ENCODE results near the gene UPF2. TPM values are rescaled to one million over a fixed set of nuclear protein-coding genes. Genes with fewer than 3 reads are reported as not detected.
"Not testable (repeated sequence)": the region's sequence is repeated elsewhere in the genome, so short reads cannot be mapped to it uniquely, and the experiment has no call there.

UPF2 gene
- total RNA-seq, result 10 to 100 TPM; 32.7 to 33.3 TPM

- ATAC-seq, result peak; percentile 91
- POLR2A ChIA-PET, result interaction anchor here (0.6 to 2.5 kb wide), 10 partner anchors 9 to 152 kb away, joined by 3 to 15 read pairs (median 5); partner anchors contain the start of genes CDC123, DHTKD1 and NUDT5
- CTCF ChIA-PET, result interaction anchor here (1.2 to 1.3 kb wide), 2 partner anchors 9 to 79 kb away, joined by 5 to 7 read pairs; no protein-coding TSS in a partner anchor
- H3K27me3 Mint-ChIP-seq (ENCODE audit: low read depth), result peaks cover 3% of the 10 kb centered on the region
- peak within 1 kb of the TSS; percentile 100 for H3K27ac Mint-ChIP-seq
- H3K36me3 Mint-ChIP-seq (ENCODE audit: low read depth), result peaks cover 15% of the 10 kb centered on the region
- H3K4me3 Mint-ChIP-seq, result peak within 1 kb of the TSS; percentile 90
- no peaks in the 10 kb centered on the region for H3K9me3 Mint-ChIP-seq (ENCODE audit: insufficient read depth)
- DNase-seq, result peak; percentile 97
- H3K4me1 Mint-ChIP-seq (ENCODE audit: low read depth), result peaks cover 27% of the 10 kb centered on the region
Measured at GRCh38 chr10:12042797-12043651, at the start of gene UPF2. TSS of gene UPF2 (minus strand) at chr10:12042809. CDS start at chr10:12035423, 7,386 bp downstream.

- ChIA-PET POLR2A (no interaction called here), CTCF (no interaction called here)
- Mint-ChIP-seq H3K27me3 (ENCODE audit: low read depth) (no peaks in the 10 kb centered on the region), H3K9me3 (ENCODE audit: insufficient read depth) (no peaks in the 10 kb centered on the region), H3K36me3 (ENCODE audit: low read depth) (peaks cover 46% of the 10 kb centered on the region), H3K27ac (no peak overlapping the region), H3K4me3 (no peak overlapping the region), H3K4me1 (ENCODE audit: low read depth) (no peaks in the 10 kb centered on the region)
- no peak for DNase-seq
- no peak for ATAC-seq
Measured at GRCh38 chr10:12091421-12091820, 48.8 kb upstream of the UPF2 start.

- CTCF ChIA-PET, result interaction anchor here (1.3 kb wide), 1 partner anchor 21 kb away, joined by 3 read pairs; no protein-coding TSS in a partner anchor
- no peak overlapping the region for H3K27ac Mint-ChIP-seq
- H3K4me3 Mint-ChIP-seq, result no peak overlapping the region
Measured at GRCh38 chr10:12088919-12089318, 46.3 kb upstream of the UPF2 start.

GRCh38 chr10:12081879-12082557 lies 39.4 kb upstream of the UPF2 start:
- no peak for ATAC-seq
- ChIA-PET CTCF (interaction anchor here (1.2 kb wide), 1 partner anchor 95 kb away, joined by 3 read pairs; no protein-coding TSS in a partner anchor), POLR2A (no interaction called here)
- DNase-seq, result no peak
- Mint-ChIP-seq H3K9me3 (ENCODE audit: insufficient read depth) (no peaks in the 10 kb centered on the region), H3K27ac (no peak overlapping the region), H3K4me1 (ENCODE audit: low read depth) (no peaks in the 10 kb centered on the region), H3K36me3 (ENCODE audit: low read depth) (peaks cover 17% of the 10 kb centered on the region), H3K27me3 (ENCODE audit: low read depth) (no peaks in the 10 kb centered on the region), H3K4me3 (no peak overlapping the region)

More at GRCh38 chr10:12088919-12089318, 46.3 kb upstream of the UPF2 start:
- no peaks in the 10 kb centered on the region for H3K4me1 Mint-ChIP-seq (ENCODE audit: low read depth)
- H3K27me3 Mint-ChIP-seq (ENCODE audit: low read depth), result no peaks in the 10 kb centered on the region
- H3K36me3 Mint-ChIP-seq (ENCODE audit: low read depth), result peaks cover 48% of the 10 kb centered on the region
- H3K9me3 Mint-ChIP-seq (ENCODE audit: insufficient read depth), result no peaks in the 10 kb centered on the region
- POLR2A ChIA-PET, result interaction anchor here (0.6 kb wide), 2 partner anchors 34 to 517 kb away, joined by 5 read pairs; no protein-coding TSS in a partner anchor
- DNase-seq (no peak), ATAC-seq (no peak)

DNA sequence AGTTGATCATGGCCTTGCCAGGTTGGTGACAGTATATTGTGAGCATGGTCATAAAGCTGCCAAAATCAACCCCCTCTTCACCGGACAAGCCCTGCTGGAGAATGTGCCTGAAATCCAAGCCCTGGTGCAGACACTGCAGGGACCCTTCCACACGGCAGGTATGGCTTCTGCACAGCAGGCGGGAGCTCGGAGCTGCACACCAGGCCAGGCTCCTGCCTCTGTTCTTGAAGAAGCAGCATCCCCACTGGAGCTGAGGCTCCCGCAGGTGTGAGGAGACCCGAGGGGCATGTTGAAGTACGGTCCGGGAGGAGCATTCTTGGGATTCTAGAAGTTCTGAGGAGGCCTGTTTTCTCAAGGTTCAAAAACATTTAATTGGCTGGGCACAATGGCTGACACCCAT lies 38.9 kb upstream of the UPF2 start:
- ChIA-PET POLR2A (no interaction called here), CTCF (interaction anchor here (1.2 kb wide), 1 partner anchor 95 kb away, joined by 3 read pairs; no protein-coding TSS in a partner anchor)
- H3K27ac Mint-ChIP-seq, result no peak overlapping the region
- no peaks in the 10 kb centered on the region for H3K27me3 Mint-ChIP-seq (ENCODE audit: low read depth)
- H3K4me1 Mint-ChIP-seq (ENCODE audit: low read depth), result no peaks in the 10 kb centered on the region
- H3K9me3 Mint-ChIP-seq (ENCODE audit: insufficient read depth), result no peaks in the 10 kb centered on the region
- H3K4me3 Mint-ChIP-seq, result no peak overlapping the region
- DNase-seq (no peak), ATAC-seq (no peak)
- H3K36me3 Mint-ChIP-seq (ENCODE audit: low read depth), result peaks cover 11% of the 10 kb centered on the region

DNA sequence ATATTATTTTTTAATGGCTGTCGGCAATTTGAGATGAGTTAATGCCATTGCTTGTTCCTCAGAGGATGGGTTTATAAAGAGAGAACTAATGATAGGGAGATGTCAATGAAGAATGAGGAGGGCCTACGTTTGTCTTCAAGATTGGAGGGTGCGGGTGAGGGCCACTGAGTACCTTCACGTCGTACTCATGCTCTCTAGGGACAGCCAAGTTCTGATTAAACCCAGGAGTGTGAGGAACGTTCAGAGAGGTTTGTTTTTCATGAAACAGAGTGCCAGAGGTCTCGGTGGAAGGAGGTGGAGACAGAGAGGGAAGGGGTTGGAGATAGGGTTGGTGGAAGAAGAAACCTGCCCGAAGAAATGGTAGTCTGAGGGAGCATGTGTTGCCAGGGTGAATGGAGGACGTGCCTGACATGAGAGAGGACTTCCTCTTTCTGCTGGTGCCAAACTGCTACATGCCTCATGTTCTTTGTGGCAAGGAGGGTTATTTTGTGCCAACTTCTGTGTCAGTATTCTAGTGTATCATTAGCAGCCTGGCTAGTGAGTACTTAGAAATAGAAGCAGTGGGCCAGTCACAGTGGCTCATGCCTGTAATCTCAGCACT lies 35.1 kb upstream of the UPF2 start:
- no peak for DNase-seq
- no peaks in the 10 kb centered on the region for H3K4me1 Mint-ChIP-seq (ENCODE audit: low read depth)
- peaks cover 5% of the 10 kb centered on the region for H3K36me3 Mint-ChIP-seq (ENCODE audit: low read depth)
- CTCF ChIA-PET, result no interaction called here
- ATAC-seq, result no peak
- H3K4me3 Mint-ChIP-seq, result no peak overlapping the region
- no peak overlapping the region for H3K27ac Mint-ChIP-seq
- POLR2A ChIA-PET, result no interaction called here
- no peaks in the 10 kb centered on the region for H3K27me3 Mint-ChIP-seq (ENCODE audit: low read depth)
- no peaks in the 10 kb centered on the region for H3K9me3 Mint-ChIP-seq (ENCODE audit: insufficient read depth)

GRCh38 chr10:12073526-12073925 lies 30.9 kb upstream of the UPF2 start:
- Mint-ChIP-seq H3K4me1 (ENCODE audit: low read depth) (peaks cover 15% of the 10 kb centered on the region), H3K27ac (no peak overlapping the region), H3K27me3 (ENCODE audit: low read depth) (no peaks in the 10 kb centered on the region), H3K36me3 (ENCODE audit: low read depth) (peaks cover 7% of the 10 kb centered on the region), H3K9me3 (ENCODE audit: insufficient read depth) (no peaks in the 10 kb centered on the region), H3K4me3 (no peak overlapping the region)
- DNase-seq (no peak), ATAC-seq (no peak)
- ChIA-PET CTCF (interaction anchor here (0.6 kb wide), 1 partner anchor 58 kb away, joined by 3 read pairs; no protein-coding TSS in a partner anchor), POLR2A (no interaction called here)

DNA sequence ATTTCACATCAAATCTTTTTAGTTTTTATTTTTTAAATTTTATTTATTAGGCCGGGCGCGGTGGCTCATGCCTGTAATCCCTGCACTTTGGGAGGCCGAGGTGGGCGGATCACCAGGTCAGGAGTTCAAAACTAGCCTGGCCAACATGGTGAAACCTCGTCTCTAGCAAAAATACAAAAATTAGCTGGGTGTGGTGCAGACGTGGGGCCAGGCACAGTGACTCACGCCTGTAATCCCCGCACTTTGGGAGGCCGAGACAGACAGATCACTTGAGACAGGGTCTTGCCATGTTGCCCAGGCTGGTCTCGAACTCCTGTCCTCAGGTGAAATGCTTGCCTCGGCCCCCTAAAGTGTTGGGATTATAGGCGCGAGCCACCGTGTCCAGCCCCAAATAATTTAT lies 28.8 kb upstream of the UPF2 start:
- CTCF ChIA-PET; ATAC-seq; H3K36me3 Mint-ChIP-seq (ENCODE audit: low read depth); POLR2A ChIA-PET; DNase-seq; H3K27me3 Mint-ChIP-seq (ENCODE audit: low read depth); H3K27ac Mint-ChIP-seq; H3K9me3 Mint-ChIP-seq (ENCODE audit: insufficient read depth); H3K4me3 Mint-ChIP-seq: not testable (repeated sequence)
- H3K4me1 Mint-ChIP-seq (ENCODE audit: low read depth), result peaks cover 19% of the 10 kb centered on the region

GRCh38 chr10:12068449-12069269 lies 26.1 kb upstream of the UPF2 start, which contains the start of gene DHTKD1:
TSS of gene DHTKD1 (plus strand) at chr10:12068954. CDS start at chr10:12069034, 80 bp downstream.
- Mint-ChIP-seq H3K27me3 (ENCODE audit: low read depth) (peaks cover 3% of the 10 kb centered on the region), H3K4me1 (ENCODE audit: low read depth) (peaks cover 19% of the 10 kb centered on the region), H3K27ac (peak within 1 kb of the TSS; percentile 92), H3K36me3 (ENCODE audit: low read depth) (peaks cover 5% of the 10 kb centered on the region), H3K9me3 (ENCODE audit: insufficient read depth) (no peaks in the 10 kb centered on the region), H3K4me3 (peak within 1 kb of the TSS; percentile 85)
- CTCF ChIA-PET, result interaction anchor here (1.1 to 1.5 kb wide), 3 partner anchors 28 to 66 kb away, joined by 3 to 5 read pairs (median 3); no protein-coding TSS in a partner anchor
- DNase-seq, result peak; percentile 98
- ATAC-seq, result peak; percentile 99
- POLR2A ChIA-PET, result interaction anchor here (0.6 to 1.7 kb wide), 2 partner anchors 27 to 87 kb away, joined by 3 to 8 read pairs; partner anchors contain the start of gene UPF2

- no peaks in the 10 kb centered on the region for H3K9me3 Mint-ChIP-seq (ENCODE audit: insufficient read depth)
- peaks cover 5% of the 10 kb centered on the region for H3K36me3 Mint-ChIP-seq (ENCODE audit: low read depth)
- no peak overlapping the region for H3K4me3 Mint-ChIP-seq
- DNase-seq (no peak), ATAC-seq (no peak)
- peak overlapping the region; percentile 43 for H3K27ac Mint-ChIP-seq
- peaks cover 19% of the 10 kb centered on the region for H3K4me1 Mint-ChIP-seq (ENCODE audit: low read depth)
- H3K27me3 Mint-ChIP-seq (ENCODE audit: low read depth), result peaks cover 6% of the 10 kb centered on the region
- ChIA-PET POLR2A (interaction anchor here (1.7 kb wide), 1 partner anchor 25 kb away, joined by 8 read pairs; the partner anchor contains the start of gene UPF2), CTCF (interaction anchor here (1.5 kb wide), 1 partner anchor 26 kb away, joined by 3 read pairs; no protein-coding TSS in a partner anchor)
Measured at GRCh38 chr10:12067336-12067735, 24.7 kb upstream of the UPF2 start.

DNA sequence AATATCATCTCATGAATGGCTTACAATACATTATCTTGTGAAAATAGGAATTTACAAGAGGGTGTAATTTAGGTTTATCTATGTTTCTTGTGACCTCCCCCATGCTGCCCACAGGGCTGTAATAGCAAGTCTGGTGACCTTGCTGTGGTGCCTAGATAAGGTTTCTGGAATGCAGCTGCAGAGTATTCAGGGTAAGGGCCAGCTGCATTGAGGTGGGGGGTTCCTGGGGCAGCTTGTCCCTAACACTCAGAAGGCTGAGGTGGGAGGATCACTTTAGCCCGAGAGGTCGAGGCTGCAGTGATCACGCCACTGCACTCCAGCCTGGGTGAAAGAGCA lies 20.8 kb upstream of the UPF2 start:
- ChIA-PET POLR2A (no interaction called here), CTCF (no interaction called here)
- no peaks in the 10 kb centered on the region for H3K9me3 Mint-ChIP-seq (ENCODE audit: insufficient read depth)
- no peak overlapping the region for H3K4me3 Mint-ChIP-seq
- H3K36me3 Mint-ChIP-seq (ENCODE audit: low read depth), result peaks cover 2% of the 10 kb centered on the region
- ATAC-seq (no peak), DNase-seq (no peak)
- H3K4me1 Mint-ChIP-seq (ENCODE audit: low read depth), result peaks cover 3% of the 10 kb centered on the region
- no peak overlapping the region for H3K27ac Mint-ChIP-seq
- H3K27me3 Mint-ChIP-seq (ENCODE audit: low read depth), result peaks cover 6% of the 10 kb centered on the region

Measured in activated CD8-positive, alpha-beta T cell treated with anti-CD3 and anti-CD28 coated beads, Interleukin-2, amount 10 ng/mL, durations not matched to agents 7 days and 5 days (primary cell).